ENCODE data around the gene GPRC5D.

- TF ChIP-seq CTCF (IDR thresholded peaks at IDR 0.05 in 2 of 3, conservative IDR thresholded peaks at IDR 0.05 in 1 of 3; ENCODE audit: insufficient read depth in 2 of 3, low read depth in 1 of 3, low read length in 3 of 3) (no peak), SREBF1 (IDR thresholded peaks at IDR 0.05; ENCODE audit: borderline replicate concordance, low read depth, low read length) (no peak), ZZZ3 (IDR thresholded peaks at IDR 0.05) (no peak), RAD21 (CRISPR knock-in tag; conservative IDR thresholded peaks at IDR 0.05 in 1 of 2, IDR thresholded peaks at IDR 0.05 in 1 of 2) (no peak), EZH2 (IDR thresholded peaks at IDR 0.05; ENCODE audit: borderline replicate concordance, low read depth, low read length) (no peak), CEBPB (tag; IDR thresholded peaks at IDR 0.05) (no peak), E4F1 (CRISPR knock-in tag; IDR thresholded peaks at IDR 0.05; ENCODE audit: borderline replicate concordance) (no peak), NFE2 (IDR thresholded peaks at IDR 0.05; ENCODE audit: low read depth) (no peak), KAT7 (CRISPR knock-in tag; IDR thresholded peaks at IDR 0.05; ENCODE audit: borderline replicate concordance) (no peak), MEF2D (tag; conservative IDR thresholded peaks at IDR 0.05; ENCODE audit: low read depth) (no peak), TAF1 (IDR thresholded peaks at IDR 0.05; ENCODE audit: control insufficient read depth, extremely low read depth, insufficient read depth, low read length, severe bottlenecking) (no peak), ZNF696 (CRISPR knock-in tag; conservative IDR thresholded peaks at IDR 0.05) (no peak)
Measured at GRCh38 chr12:12930633-12931219, 21.2 kb downstream of the GPRC5D start.
